Stomach (tissue), 4 donors: Measurements from ENCODE around the gene SEC14L2.
A peak's percentile ranks its signal among the peaks of the same experiment; 100 is the strongest.

Experiments used
- CTCF ChIP-seq, 7 experiments: fragments of 450-650 bp in 4 of 7; fragments of 200-600 bp in 3 of 7; sonication (generic) in 3 of 7; IDR thresholded peaks; one replicate each; pipeline ENCODE4 v1.5.1; 2016 to 2019; ENCODE audit warnings: antibody characterized with exemption in 7 of 7, control low read depth in 2 of 7, mild to moderate bottlenecking in 1 of 7
- POLR2A ChIP-seq, 4 donors: fragments of 450-650 bp; IDR thresholded peaks; one replicate each; pipeline ENCODE4 v1.6.1; 2016; ENCODE audit warnings: antibody characterized with exemption in 4 of 4, control low read depth in 2 of 4, mild to moderate bottlenecking in 1 of 4, moderate library complexity in 1 of 4
- POLR2AphosphoS5 ChIP-seq, 3 donors: sonication (generic); formaldehyde crosslinking; IDR thresholded peaks; one replicate each; pipeline ENCODE4 v1.6.1; 2016; ENCODE audit warnings: antibody characterized with exemption in 3 of 3

GRCh38 chr22:30426388-30427353 lies 29.9 kb downstream of the SEC14L2 start:
- peak in 5 of 7 experiments; percentile 49 to 84 (median 74) for TF ChIP-seq CTCF (IDR thresholded peaks at IDR 0.05)
- peak in 2 of 3 donors; percentile 14 to 83 for TF ChIP-seq POLR2AphosphoS5 (IDR thresholded peaks at IDR 0.05)
- TF ChIP-seq POLR2A (IDR thresholded peaks at IDR 0.05) = no peak
